ENCODE measurements around the gene IL17RD. TPM values are rescaled to one million over a fixed set of nuclear protein-coding genes. Genes with fewer than 3 reads are reported as not detected.

The IL17RD gene
- total and polyA plus RNA-seq, 2 experiments from 2014 or later: 10.7 to 104 TPM

- H3K27ac Mint-ChIP-seq: no peak overlapping the region
- Histone ChIP-seq H2AFZ (peak overlapping the region; percentile 52; the same call in 1 of the 2 replicates), H3K4me1 (ENCODE audit: insufficient read depth) (peaks cover 4% of the 10 kb centered on the region)
These were observed 14.6 kb upstream of the IL17RD start for GRCh38 chr3:57179580-57180410.

GRCh38 chr3:57176045-57176444 lies 10.9 kb upstream of the IL17RD start:
- no peaks in the 10 kb centered on the region; the same call in 1 of the 2 replicates for H3F3A ChIP-seq (replicated peaks; ENCODE audit: low read depth)
- H3K4me1 ChIP-seq (ENCODE audit: insufficient read depth): no peaks in the 10 kb centered on the region; the same call in 1 of the 2 replicates
- H4K20me1 ChIP-seq (replicated peaks; ENCODE audit: insufficient read depth): no peaks in the 10 kb centered on the region
- H3K79me2 ChIP-seq (replicated peaks; ENCODE audit: insufficient read depth): no peaks in the 10 kb centered on the region
- no peaks in the 10 kb centered on the region for H3K36me3 ChIP-seq (ENCODE audit: insufficient read depth)
- no peak for DNase-seq (ENCODE audit: low spot score)
- H3K9me2 ChIP-seq (ENCODE audit: insufficient read depth): no peaks in the 10 kb centered on the region
- Mint-ChIP-seq H3K4me1 (peaks cover 7% of the 10 kb centered on the region), H3K27ac (no peak overlapping the region), H3K27me3 (ENCODE audit: insufficient read depth, low read depth, poor library complexity) (no peaks in the 10 kb centered on the region), H3K9me3 (no peaks in the 10 kb centered on the region), H3K4me3 (no peak overlapping the region), H3K36me3 (ENCODE audit: low read depth) (no peaks in the 10 kb centered on the region)
- no peak overlapping the region for H3K4me2 ChIP-seq
- no peak overlapping the region for H2AFZ ChIP-seq
- no peaks in the 10 kb centered on the region for H3K27me3 ChIP-seq (ENCODE audit: insufficient read depth)
- ATAC-seq: no peak
- H3K4me3 ChIP-seq: no peak overlapping the region
- no peak overlapping the region for H3K27ac ChIP-seq (ENCODE audit: low read depth)
- no peak for TF ChIP-seq ETS1 (IDR thresholded peaks at IDR 0.05)
- no peak for TF ChIP-seq ZNF114 (CRISPR knock-in tag; IDR thresholded peaks at IDR 0.05)
- TF ChIP-seq STAT1 (IDR thresholded peaks at IDR 0.05; ENCODE audit: unreplicated experiment): no peak

More at GRCh38 chr3:57179580-57180410, 14.6 kb upstream of the IL17RD start:
- DNase-seq (ENCODE audit: low spot score) (peak; percentile 68), ATAC-seq (peak; percentile 92)
- Histone ChIP-seq H3K27ac (ENCODE audit: low read depth) (no peak overlapping the region), H3K36me3 (ENCODE audit: insufficient read depth) (no peaks in the 10 kb centered on the region), H3K79me2 (replicated peaks; ENCODE audit: insufficient read depth) (no peaks in the 10 kb centered on the region), H3F3A (replicated peaks; ENCODE audit: low read depth) (no peaks in the 10 kb centered on the region), H3K4me2 (no peak overlapping the region), H4K20me1 (replicated peaks; ENCODE audit: insufficient read depth) (no peaks in the 10 kb centered on the region), H3K4me3 (no peak overlapping the region), H3K27me3 (ENCODE audit: insufficient read depth) (no peaks in the 10 kb centered on the region), H3K9me2 (ENCODE audit: insufficient read depth) (no peaks in the 10 kb centered on the region)
- TF ChIP-seq CTCF (conservative IDR thresholded peaks at IDR 0.05; ENCODE audit: low read depth in 2 of 2) (peak; percentile 64 to 79), ZNF114 (CRISPR knock-in tag; IDR thresholded peaks at IDR 0.05) (no peak)
- Mint-ChIP-seq H3K9me3 (no peaks in the 10 kb centered on the region; the same call in 2 of the 3 replicates), H3K4me3 (no peak overlapping the region), H3K27me3 (ENCODE audit: insufficient read depth, low read depth, poor library complexity) (peaks cover 1% of the 10 kb centered on the region), H3K36me3 (ENCODE audit: low read depth) (no peaks in the 10 kb centered on the region), H3K4me1 (peaks cover 13% of the 10 kb centered on the region)

GRCh38 chr3:57173687-57174086 lies 8.5 kb upstream of the IL17RD start:
- H3K36me3 Mint-ChIP-seq (ENCODE audit: low read depth): no peaks in the 10 kb centered on the region; the same call in 2 of the 3 replicates
- H4K20me1 ChIP-seq (replicated peaks; ENCODE audit: insufficient read depth): no peaks in the 10 kb centered on the region
- ATAC-seq (no peak), DNase-seq (ENCODE audit: low spot score) (no peak)
- H2AFZ ChIP-seq: peak overlapping the region; percentile 92
- no peak overlapping the region for H3K4me2 ChIP-seq
- H3K36me3 ChIP-seq (ENCODE audit: insufficient read depth): no peaks in the 10 kb centered on the region
- peaks cover 19% of the 10 kb centered on the region for H3K4me1 Mint-ChIP-seq
- H3K4me3 Mint-ChIP-seq: no peak overlapping the region; the same call in 2 of the 3 replicates
- H3K27ac Mint-ChIP-seq: peak overlapping the region; percentile 33; the same call in 1 of the 2 replicates
- no peak overlapping the region for H3K4me3 ChIP-seq
- H3F3A ChIP-seq (replicated peaks; ENCODE audit: low read depth): no peaks in the 10 kb centered on the region; the same call in 1 of the 2 replicates
- peaks cover 9% of the 10 kb centered on the region for H3K27me3 Mint-ChIP-seq (ENCODE audit: insufficient read depth, low read depth, poor library complexity)
- no peak overlapping the region for H3K27ac ChIP-seq (ENCODE audit: low read depth)
- no peaks in the 10 kb centered on the region for H3K27me3 ChIP-seq (ENCODE audit: insufficient read depth)
- H3K79me2 ChIP-seq (replicated peaks; ENCODE audit: insufficient read depth): no peaks in the 10 kb centered on the region
- H3K9me2 ChIP-seq (ENCODE audit: insufficient read depth): no peaks in the 10 kb centered on the region
- no peaks in the 10 kb centered on the region for H3K9me3 Mint-ChIP-seq
- peaks cover 5% of the 10 kb centered on the region; the same call in 1 of the 2 replicates for H3K4me1 ChIP-seq (ENCODE audit: insufficient read depth)
- TF ChIP-seq EZH2phosphoT487 (IDR thresholded peaks at IDR 0.05; ENCODE audit: unreplicated experiment) (no peak), NANOG (IDR thresholded peaks at IDR 0.05; ENCODE audit: borderline replicate concordance) (no peak), ETS1 (IDR thresholded peaks at IDR 0.05) (no peak), STAT1 (IDR thresholded peaks at IDR 0.05; ENCODE audit: unreplicated experiment) (no peak), CTCF (conservative IDR thresholded peaks at IDR 0.05; ENCODE audit: low read depth in 2 of 2) (no peak)
